GM19463 (cell line): ENCODE measurements around the gene APBA2.

Source experiments
- ATAC-seq: cut with Tn5 transposase; IDR thresholded peaks from one replicate; pipeline ENCODE4 v1.9.1; 2021; ENCODE audit warnings: mild to moderate bottlenecking, moderate library complexity; ENCODE audit not compliant: unreplicated experiment

The APBA2 gene

DNA sequence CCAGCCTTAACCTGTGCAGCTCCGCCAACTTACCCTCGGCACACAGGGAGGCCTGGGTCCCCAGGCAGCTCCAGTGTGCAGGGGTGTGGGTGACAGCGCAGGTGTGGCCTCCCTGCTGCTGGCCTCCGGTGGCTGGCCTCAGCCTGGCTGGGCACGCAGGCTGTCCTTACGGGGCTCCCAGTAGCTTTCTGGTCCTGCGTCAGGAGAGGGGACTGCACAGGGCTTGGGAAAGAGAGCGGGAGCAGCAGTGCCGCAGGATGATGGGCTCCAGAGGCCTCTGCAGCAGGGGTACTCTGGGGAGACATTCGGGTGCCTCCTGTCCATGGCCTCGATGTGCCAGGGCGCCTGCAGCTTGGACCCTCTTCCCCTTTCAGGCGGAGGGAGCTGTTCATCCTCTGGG, 9.4 kb downstream of the APBA2 start:
- ATAC-seq: no peak

DNA sequence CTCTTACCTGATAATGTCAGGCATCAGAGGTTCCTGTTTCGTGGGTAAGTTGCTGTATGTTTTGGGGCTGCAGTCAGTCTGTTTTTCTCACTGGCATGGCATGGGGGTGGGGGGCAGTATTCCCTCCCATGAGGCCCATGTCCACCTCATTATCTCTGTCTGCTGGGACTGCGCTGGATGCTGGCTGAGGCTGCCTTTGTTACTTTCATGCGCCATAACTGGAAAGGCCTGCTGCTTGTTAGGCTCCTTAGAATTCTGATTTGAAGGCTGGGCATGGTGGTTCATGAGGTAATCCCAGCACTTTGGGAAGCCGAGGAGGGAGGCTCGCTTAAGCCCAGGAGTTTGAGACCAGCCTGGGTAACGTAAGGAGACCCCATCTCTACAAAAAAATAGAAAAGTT, 9.8 kb downstream of the APBA2 start:
- no peak for ATAC-seq

DNA sequence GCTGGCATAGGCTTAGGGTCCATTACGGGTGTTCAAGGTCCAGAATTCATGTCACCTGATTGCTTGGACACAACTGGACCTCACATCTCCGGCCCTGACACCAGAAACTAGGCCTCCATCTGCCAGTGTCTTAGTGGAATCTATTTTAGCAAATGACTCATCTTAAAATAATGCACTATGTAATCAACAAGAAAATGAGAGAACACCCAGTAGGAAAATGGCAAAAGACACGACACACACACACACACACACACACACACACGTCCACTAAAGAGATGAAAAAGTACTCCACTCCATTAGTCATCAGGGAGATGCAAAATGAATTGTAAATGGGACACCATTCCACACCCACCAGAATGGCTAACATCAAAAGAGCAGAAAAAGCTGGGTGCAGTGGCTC, 11.2 kb downstream of the APBA2 start:
- ATAC-seq: no peak

DNA sequence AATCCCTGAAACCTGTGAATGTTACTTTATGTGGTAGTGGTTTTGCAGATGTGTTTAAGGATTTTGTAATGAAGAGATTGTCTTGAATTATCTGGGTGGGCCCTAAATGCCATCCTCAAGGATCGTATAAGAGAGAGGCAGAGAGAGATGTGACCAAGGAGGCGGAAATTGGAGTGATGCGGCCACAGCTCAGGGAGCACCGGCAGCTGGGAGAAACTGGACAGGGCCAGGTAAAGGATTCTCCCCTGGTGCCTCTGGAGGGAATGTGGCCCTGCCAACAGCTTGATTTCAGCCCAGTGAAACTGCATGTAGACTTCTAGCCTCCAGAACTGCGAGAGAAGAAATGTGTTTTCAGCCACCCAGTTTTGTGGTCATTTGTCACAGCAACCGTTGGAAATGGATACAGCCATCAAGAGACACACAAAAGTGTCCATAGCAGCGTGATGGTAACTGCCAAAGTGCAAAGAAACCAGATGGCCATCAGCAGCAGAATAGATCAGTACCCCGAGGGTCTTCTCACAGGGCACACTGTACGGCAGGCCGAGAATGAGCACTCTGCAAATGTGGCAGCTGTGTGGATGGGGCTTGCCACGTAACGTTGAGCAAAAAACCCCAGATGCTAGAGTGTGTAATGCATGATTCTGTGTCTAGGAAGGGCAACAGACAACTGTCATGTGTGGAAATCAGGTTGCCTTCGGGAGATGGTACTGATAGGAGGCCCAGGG, 12.2 kb downstream of the APBA2 start:
- no peak for ATAC-seq

DNA sequence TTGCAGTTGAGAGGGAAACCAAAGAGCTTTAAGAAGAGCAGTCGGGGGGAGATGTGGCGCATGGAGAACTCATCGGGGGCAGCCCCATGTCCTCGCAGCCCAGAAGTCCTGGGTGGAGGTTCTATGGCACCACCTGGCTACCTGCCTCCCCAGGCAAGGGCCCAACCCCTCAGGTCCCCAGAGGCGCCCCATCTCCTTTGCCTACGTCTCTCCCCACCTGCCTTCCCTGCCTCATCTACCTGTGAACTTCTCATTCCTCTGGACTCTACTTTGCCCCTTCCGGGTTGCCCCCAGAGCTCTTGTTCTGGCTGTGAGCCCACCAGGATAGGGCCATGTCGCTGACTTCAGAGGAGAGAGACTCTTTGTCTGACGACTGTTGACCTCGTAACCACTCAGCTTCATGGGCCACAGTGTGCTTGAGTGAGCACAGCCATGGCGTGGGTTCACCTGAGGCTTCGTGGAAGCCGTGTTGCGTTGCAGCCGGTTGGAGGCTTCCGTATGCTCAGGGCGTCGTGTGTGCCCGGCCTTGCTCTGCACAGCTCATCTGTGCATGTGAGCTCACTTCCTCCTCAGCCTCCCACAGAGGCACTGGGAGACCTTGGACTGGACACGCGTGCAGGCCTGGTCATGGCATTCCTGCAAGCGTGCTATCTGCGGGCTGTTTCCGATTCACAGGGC, 13.4 kb downstream of the APBA2 start:
- ATAC-seq: no peak

DNA sequence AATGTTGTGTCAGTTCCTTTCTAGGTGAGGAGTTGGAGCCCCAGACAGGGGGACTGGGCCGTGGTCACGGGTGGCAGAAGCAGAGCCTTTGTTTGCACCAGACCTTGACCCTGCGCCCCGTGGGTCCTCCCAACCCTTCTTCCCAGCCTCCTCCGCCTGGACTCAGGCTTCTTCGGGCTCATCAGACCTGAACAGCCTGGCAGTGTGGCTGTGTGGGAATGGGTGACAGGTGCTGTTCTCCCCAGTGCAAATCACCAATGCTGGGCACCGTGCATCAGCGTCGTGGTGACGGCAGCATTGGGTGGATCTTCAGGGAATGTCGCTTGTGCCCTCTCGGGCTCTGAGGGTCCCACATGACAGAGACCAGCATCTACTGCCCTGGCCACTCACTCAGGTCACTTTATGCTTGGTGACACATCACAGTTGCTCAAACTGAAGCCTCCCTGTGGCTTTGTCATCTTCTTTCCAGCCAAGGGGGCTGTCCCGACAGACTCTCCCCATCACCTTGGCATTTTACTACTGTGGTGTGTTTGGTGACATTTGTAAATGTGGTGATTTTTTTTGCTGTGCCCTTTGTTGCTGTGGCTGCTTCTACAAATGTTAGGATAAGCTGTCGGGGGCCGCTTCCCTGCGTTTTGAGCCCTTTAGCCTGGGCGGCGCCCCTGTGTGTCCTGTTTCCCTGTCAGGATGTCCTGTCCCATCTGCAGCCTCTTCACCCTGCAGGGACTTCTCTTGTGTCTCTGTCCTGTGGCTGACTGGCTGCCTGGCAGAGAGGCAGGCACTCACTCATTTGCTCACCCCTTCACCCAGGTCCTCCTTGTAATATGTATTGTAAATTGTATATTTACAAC, 14.5 kb downstream of the APBA2 start:
- no peak for ATAC-seq

DNA sequence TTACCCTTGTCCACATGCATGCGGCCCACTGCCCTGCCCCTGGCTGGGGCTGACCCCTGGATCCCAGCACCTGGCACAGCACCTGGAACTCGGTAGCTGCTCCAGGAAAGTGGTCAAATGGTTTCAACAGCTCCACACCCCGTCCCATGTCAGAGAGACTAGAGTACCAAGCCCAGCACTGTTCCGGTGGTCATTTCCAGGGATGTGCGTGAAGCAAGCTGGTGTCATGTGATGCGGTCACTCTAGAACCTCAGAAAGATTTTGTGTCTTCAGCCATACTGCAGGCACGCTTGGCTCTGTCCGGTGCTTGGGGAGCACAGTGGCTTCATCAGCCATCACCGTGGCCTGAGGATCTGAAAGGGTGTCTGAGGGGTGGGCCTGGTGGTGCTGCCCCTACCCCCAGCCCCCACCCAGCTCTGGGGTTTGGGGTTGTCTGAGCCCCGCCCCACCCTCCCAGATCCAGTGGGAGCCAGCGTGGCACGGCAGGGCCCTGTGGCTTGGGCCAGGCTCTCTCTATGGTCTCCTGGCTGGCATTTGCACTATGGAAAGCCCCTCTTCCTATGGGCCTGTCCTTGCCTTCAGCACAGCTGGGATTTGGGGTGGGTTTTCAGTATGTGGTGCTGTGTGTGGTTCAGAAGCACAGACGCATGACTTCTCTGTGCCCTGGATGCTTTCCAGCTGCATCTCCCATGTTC, 15.3 kb downstream of the APBA2 start:
- no peak for ATAC-seq

DNA sequence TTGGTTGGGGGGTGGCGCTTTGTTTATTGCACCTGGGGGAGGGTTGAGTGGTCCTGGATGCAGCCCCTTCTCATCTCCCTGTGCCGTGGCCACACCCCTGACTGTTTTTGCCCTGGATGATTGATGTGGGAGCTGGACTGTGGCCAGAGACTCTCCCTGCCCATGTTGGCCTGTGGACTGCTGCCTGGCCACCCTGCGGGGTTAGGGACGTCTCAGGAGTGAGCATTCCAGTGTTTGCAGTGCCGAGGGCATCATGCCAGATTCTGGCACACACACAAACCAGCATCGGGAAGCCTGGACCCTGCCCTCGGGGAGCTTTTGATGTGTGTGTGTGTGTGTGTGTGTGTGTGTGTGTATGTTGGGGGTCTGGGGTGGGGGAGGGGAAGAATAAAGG, 15.8 kb downstream of the APBA2 start:
- no peak for ATAC-seq

DNA sequence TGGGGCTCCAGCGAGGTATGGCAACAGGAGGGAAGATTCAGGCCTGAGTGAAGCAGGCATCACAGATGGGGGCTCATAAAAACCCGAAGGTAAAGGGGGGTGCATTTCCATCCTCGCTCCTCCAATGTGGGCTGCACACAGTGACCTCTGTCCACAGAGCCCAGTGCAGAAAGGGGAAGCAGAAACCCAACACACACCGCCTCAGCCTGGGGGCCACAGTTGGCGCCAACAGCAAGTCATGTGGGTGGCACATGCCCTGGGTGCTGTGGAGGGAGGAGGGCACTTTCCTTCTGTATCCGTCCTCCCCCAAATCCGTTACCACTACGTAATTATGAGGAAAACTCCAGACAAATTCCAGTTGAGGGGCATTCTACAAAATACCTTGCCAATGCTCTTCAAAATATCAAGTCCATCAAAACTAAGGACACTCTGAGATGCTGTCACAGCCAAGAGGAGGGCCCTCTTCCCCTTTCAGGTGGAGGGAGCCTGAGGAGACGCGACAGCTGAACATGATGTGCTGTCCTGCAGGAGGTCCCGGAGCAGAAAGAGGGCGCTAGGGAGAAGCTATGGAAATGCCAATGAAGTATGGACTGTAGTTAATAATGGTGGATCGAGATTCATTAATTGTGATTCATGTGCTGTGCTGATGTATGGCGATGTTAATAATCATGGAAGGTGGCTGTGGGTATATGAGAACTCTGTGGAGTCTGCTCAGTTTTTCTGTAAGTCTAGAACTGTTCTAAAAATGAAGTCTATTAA, 16.4 kb downstream of the APBA2 start:
- no peak for ATAC-seq

DNA sequence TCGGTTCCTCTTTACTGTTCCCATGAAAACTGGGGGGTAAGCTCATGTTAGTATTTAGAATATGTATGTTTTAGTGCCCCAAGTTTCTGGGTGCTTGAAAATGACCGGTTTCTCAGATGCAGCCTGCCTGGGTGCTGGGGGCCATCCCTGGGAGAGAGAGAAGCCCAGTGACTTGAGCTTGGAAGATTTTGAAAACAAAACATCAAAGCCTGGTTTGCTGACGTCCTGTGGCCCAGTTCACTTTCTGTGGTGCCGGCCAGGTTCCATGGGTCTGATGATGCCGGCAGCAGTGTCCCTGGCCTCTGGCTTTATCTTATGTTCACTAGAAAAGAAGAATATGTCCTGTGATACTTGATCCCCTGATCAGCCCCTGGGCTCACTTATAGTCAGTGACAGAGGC, 17.1 kb downstream of the APBA2 start:
- no peak for ATAC-seq

DNA sequence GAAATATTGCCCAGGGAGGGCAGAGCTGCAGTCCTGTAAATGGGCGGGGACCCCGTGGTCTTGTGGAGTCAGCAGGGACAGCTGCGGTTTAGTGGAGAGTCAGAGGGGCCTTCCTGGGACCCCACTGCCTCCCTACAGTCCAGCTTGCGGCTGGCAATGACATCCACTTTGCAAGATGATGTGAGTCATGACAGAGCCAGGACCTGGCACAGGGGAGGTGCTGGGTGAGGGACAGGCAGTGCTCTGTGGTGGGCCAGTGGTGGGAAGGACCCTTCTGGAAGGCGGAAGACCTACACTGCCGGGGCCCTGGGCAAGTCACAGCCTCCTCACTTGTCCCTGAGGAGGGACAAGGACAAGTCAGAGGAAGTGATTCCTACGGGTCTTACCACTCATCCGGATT, 17.8 kb downstream of the APBA2 start:
- no peak for ATAC-seq

DNA sequence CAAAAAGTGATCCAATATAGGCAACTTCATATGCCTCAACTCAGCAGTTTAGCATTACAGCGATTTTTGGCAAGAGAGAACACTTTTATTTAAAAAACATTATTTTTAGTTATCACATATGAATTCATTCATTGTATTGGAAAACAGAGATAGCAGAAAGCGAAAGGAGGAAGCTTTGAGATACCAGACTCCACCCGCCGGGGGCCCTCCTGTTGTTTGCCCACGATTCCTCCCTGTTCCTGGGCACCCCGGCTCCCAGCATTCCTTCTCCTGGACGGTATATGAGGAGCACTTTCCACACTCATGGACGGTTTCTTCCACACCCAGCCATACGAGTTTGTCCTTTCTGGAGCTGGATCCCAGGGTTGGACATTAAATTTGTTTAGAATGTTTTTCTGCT, 18.2 kb downstream of the APBA2 start:
- no peak for ATAC-seq

DNA sequence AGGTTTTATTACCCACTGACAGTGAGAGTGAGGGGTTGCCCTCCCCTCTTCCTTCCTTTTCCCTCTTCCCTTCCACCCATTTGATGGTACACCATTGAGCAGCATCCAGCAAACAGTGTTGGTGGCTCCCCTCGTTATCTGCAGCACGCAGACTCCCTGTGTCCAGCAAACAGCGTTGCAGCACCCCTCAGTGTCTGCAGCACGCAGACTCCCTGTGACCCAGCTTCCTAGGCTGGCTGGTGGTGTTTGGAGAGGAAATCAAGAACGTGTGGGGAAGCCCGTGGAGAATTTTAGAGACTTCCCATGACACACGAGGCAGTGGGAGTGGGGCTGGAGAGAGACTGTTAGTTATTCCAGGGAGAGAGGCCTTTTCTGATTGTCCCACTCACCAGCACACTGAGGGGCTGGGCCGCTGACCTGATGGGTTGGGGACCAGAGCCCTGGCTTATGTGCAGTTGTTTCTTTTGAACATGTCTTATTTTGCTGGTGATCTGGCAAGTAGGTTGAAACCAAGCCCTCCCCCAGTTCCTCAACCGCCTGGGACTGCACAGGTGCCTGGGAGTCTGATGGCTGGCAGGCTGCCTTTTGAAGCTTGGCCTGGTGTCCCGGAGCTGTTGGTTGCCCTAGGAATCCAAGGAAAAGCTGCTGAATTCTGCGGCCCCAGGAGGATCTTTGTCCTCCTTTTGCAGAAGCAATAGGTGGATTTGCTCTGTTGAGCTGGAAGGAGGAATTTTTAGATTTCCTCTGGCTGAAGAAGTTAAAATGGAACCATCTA, 19.0 kb downstream of the APBA2 start:
- ATAC-seq: no peak

DNA sequence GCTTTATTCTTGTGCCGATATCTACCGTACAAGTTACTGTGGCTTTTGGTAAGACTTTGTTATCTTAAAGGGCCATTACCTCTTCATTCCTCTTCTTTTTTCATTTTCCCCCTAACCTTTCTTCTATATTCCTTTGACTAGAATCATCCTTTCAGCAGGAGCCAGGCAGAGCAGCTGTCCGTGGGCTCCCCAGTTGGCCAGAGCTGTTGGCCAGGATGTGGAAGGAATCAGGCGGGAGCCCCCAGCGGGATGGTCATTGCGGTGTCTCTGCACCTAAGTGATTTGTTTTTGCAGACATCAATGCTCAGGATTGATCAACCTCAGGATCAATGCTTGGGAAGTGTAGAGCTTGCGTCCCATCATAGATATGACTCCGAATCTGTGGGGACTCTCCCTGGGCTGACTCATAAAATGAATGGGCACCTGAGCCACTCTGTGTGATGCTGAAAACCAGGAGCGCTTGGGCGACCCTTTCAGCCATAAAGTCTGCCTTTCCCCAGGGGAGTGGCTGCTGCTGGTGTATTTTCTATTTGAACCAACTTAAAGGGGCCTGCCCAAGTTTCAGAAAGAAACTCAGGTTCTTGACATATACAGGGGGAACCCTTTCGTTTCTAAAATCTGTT, 21.7 kb downstream of the APBA2 start:
- ATAC-seq: no peak

DNA sequence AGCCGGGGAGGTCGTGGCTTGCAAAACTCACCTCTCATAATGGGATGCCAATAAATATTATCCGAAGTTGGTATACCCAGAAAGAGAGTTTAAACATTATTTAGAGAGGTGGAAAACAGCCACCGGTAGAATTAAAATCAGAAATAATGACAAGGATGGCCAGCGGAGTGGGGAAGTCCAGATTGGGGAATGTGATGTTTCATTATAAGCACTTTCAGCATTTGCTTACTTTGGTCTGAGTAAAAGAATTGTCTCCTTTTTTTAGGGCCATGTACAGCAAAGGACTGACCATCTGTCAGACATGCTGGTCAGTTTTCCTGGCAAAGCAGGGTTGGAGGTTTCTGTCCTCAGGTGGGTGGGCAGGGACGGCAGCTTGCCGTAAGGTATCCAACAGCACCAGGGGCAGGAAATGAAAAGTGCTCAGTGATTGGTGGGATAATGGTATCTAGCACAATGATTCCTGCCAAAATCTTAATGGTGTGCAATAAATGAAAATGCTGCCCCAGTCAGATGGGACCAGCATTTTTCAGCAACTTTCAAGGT, 24.3 kb downstream of the APBA2 start:
- no peak for ATAC-seq

DNA sequence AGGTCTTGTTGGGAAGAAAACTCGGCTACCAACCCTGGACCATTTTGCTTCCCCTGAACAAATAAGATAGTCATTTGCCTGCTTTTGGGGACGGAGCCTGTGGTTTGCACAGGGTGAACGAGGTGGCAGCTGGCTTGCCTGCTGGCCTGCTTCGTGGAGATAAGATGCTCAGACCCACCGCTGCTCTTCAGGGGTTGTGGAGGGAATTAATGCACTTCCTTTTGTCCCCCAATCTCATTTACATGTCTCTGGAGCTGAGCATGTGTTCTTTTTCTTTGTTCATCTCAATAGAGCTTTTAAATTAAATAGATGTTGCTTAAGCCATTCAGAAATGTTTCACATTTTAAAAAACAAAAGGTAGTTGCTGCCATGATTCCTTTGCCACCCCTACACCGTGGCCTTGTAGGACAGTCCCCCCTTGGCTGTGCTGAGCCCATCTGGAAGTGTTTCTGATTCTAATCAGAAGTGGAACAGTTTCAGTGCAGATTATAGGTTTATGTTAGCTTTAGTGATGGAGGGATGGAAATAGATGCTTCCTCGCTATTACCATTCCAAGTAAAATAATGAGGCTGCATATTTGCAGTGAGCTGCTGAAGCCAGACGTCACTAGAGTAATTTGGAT, 25.6 kb downstream of the APBA2 start:
- no peak for ATAC-seq

DNA sequence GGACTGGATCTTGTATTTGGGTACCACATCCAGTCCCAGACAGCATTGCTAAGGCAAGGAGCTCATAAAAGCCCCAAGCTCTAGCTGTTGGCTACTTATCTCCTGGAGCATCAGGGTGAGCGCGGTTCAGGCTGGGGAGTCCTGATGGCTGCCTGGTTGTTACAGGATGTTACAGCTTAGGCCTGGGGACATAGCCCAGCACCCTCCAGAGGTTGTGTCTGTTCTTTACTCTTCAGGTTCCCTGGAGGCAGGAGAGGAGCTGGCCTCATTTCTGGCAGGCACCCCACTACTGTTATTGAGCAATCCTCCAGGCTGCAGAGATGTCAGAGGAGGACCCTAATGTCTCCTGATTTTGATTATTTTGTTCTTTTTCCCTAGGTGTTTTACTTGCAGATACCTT, 26.6 kb downstream of the APBA2 start:
- no peak for ATAC-seq

DNA sequence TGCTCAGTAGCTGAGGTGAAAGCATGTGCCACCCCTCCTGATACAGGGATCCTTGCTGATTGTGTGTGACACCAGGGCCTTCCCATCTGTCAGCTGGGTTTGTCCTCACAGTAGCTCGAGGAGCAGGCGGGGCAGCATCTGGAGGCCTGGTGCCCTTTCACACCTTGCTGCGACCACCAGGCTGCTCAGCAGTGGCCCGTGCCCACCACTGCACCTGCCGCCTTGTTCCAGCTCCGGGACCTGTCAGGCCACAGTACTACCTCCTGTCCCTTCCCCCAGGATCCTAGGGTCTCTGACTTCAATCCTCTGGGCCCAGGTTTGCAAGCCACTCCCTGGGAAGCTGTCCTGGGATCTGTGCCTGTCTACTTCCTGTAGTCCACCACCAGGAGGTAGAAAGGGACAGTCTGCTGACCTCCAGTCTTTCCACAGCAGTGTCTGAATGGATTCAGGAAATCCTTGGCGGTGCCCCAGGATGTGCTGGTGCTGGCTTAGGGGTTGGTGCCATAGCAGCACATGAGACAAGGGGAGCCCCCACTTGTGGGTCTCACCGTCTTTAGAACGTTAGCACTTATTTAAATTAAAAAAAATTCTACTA, 27.5 kb downstream of the APBA2 start:
- ATAC-seq: no peak
